PC-3 (cell line): ENCODE results near the gene SH3D19. TPM values are rescaled to one million over a fixed set of nuclear protein-coding genes. Genes with fewer than 3 reads are reported as not detected.

Experiments used
- ATAC-seq: fragments of 200-7000 bp; cut with Tn5 transposase; 2 replicates; pipeline ENCODE4 v1.9.1; 2020; ENCODE audit warnings: mild to moderate bottlenecking, moderate library complexity
- BruUV-seq: library from RNA; stranded (reverse); fragments of 400-500 nt; replicated peaks from 2 replicates; lab custom pipeline; 2021; lab: Mats Ljungman, UMichigan
- CTCF ChIA-PET: fragments of 300-600 bp; sonication (Branson Sonifier 250); formaldehyde crosslinking; loops from one replicate; lab custom pipeline; 2022; ENCODE audit warnings: antibody characterized with exemption; lab: Charles Lee
- POLR2A ChIA-PET: fragments of 300-600 bp; sonication (Branson Sonifier 250); formaldehyde crosslinking; loops from one replicate; lab custom pipeline; 2022; ENCODE audit warnings: antibody characterized with exemption; ENCODE audit not compliant: unreplicated experiment; lab: Charles Lee
- DNase-seq: peaks from one replicate; pipeline ENCODE4 v3.0.0-alpha.2; 2015
- H2AFZ ChIP-seq: fragments of 300-600 bp; sonication (generic); 2 replicates; pipeline ENCODE4 v1.6.0; 2016; ENCODE audit warnings: antibody characterized with exemption, low read length
- H3F3A ChIP-seq: fragments of 300-600 bp; sonication (generic); one replicate; pipeline ENCODE4 v1.6.0; 2017; ENCODE audit warnings: antibody characterized with exemption, low read length, control low read depth, mild to moderate bottlenecking; ENCODE audit not compliant: unreplicated experiment
- H3K27ac ChIP-seq: fragments of 300-600 bp; sonication (generic); 2 replicates; pipeline ENCODE4 v1.5.1; 2016; ENCODE audit warnings: mild to moderate bottlenecking, low read length
- H3K27me3 ChIP-seq: fragments of 300-600 bp; sonication (generic); 2 replicates; pipeline ENCODE4 v1.6.1; 2016; ENCODE audit warnings: low read length, mixed read lengths
- H3K36me3 ChIP-seq: fragments of 300-600 bp; sonication (generic); 2 replicates; pipeline ENCODE4 v1.6.1; 2016; ENCODE audit warnings: low read depth, mixed run types, low read length, mixed read lengths
- H3K4me1 ChIP-seq: fragments of 300-600 bp; sonication (generic); 2 replicates; pipeline ENCODE4 v1.5.1; 2016; ENCODE audit warnings: low read length; ENCODE audit not compliant: insufficient read depth
- H3K4me2 ChIP-seq: fragments of 300-600 bp; sonication (generic); 2 replicates; pipeline ENCODE4 v1.6.0; 2016; ENCODE audit warnings: low read length
- H3K4me3 ChIP-seq: fragments of 300-600 bp; sonication (generic); 2 replicates; pipeline ENCODE4 v1.5.1; 2016; ENCODE audit warnings: mild to moderate bottlenecking, low read length, mixed read lengths
- H3K79me2 ChIP-seq: fragments of 300-600 bp; sonication (generic); 2 replicates; pipeline ENCODE4 v1.6.1; 2017; ENCODE audit warnings: low read length, mixed read lengths
- H3K9ac ChIP-seq: fragments of 300-600 bp; sonication (generic); 2 replicates; pipeline ENCODE4 v1.6.0; 2016; ENCODE audit warnings: mild to moderate bottlenecking, low read length
- H3K9me2 ChIP-seq: fragments of 300-600 bp; sonication (generic); replicated peaks from 2 replicates; pipeline ENCODE4 v1.6.1; 2016; ENCODE audit warnings: mixed run types, low read length, mixed read lengths
- H3K9me3 ChIP-seq: fragments of 300-600 bp; sonication (generic); 2 replicates; pipeline ENCODE4 v1.6.1; 2016; ENCODE audit warnings: low read length, mixed read lengths
- H4K20me1 ChIP-seq: fragments of 300-600 bp; sonication (generic); 2 replicates; pipeline ENCODE4 v1.6.1; 2016; ENCODE audit warnings: low read length, mixed read lengths
- CTCF ChIP-seq: fragments of 300-600 bp; sonication (generic); conservative IDR thresholded peaks from 2 replicates; pipeline ENCODE4 v1.5.1; 2017; ENCODE audit warnings: antibody characterized with exemption, low read depth, mild to moderate bottlenecking, low read length
- EZH2 ChIP-seq: fragments of 300-600 bp; sonication (generic); IDR thresholded peaks from one replicate; pipeline ENCODE4 v1.6.1; 2017; ENCODE audit warnings: antibody characterized with exemption, mild to moderate bottlenecking, low read length; ENCODE audit not compliant: unreplicated experiment
- EZH2phosphoT487 ChIP-seq: fragments of 300-600 bp; sonication (generic); IDR thresholded peaks from 2 replicates; pipeline ENCODE4 v1.6.1; 2018; ENCODE audit warnings: mild to moderate bottlenecking, antibody characterized with exemption, low read length, borderline replicate concordance
- intact Hi-C: fragments of 100-400 bp; cut with micrococcal nuclease; formaldehyde crosslinking; loops from 2 replicates; pipeline ENCODE4 v1.9.0; 2023
- total RNA-seq: library from RNA; depleted of rRNA; stranded (reverse); fragments of >200 nt; gene quantifications from 2 replicates; pipeline ENCODE4 v1.2.3, GENCODE V29; 2014

SH3D19 gene
- total RNA-seq, 1 experiment from 2014 or later, result 30.1 TPM

- Histone ChIP-seq H3K27ac (no peak overlapping the region), H3K4me1 (peaks cover 22% of the 10 kb centered on the region), H3K9ac (no peak overlapping the region), H3K36me3 (no peaks in the 10 kb centered on the region), H3F3A (peaks cover 3% of the 10 kb centered on the region), H3K4me2 (no peak overlapping the region), H3K9me2 (no peaks in the 10 kb centered on the region), H3K79me2 (peaks cover 91% of the 10 kb centered on the region), H3K9me3 (no peaks in the 10 kb centered on the region), H2AFZ (no peak overlapping the region), H3K27me3 (no peaks in the 10 kb centered on the region), H4K20me1 (0 out of 2 replicates have a peak, but pooled peaks cover 10% of the 10 kb centered on the region), H3K4me3 (no peak overlapping the region)
- no peak for ATAC-seq
- no peak for DNase-seq
- ChIA-PET CTCF (no interaction called here), POLR2A (no interaction called here)
- TF ChIP-seq CTCF (no peak), EZH2 (no peak)
- BruUV-seq, result no TSS peak
- intact Hi-C loops, result no loop called here
These were observed 15.2 kb downstream of the SH3D19 start for GRCh38 chr4:151310124-151310728.

GRCh38 chr4:151304755-151305154 lies 20.6 kb downstream of the SH3D19 start:
- H3K4me1 ChIP-seq, result peaks cover 13% of the 10 kb centered on the region
- POLR2A ChIA-PET, result no interaction called here

More at GRCh38 chr4:151304755-151305154, 20.6 kb downstream of the SH3D19 start:
- H4K20me1 ChIP-seq, result no peaks in the 10 kb centered on the region
- H3K27me3 ChIP-seq, result no peaks in the 10 kb centered on the region
- CTCF ChIA-PET, result interaction anchor here (0.9 kb wide), 1 partner anchor 236 kb away, joined by 4 read pairs; no protein-coding TSS in a partner anchor
- H3K9me2 ChIP-seq, result no peaks in the 10 kb centered on the region
- H3K9me3 ChIP-seq, result no peaks in the 10 kb centered on the region
- H3K4me2 ChIP-seq, result peak overlapping the region; percentile 1; the same call in 1 of the 2 replicates
- no peaks in the 10 kb centered on the region; the same call in 1 of the 2 replicates for H3K36me3 ChIP-seq
- H3K79me2 ChIP-seq, result peaks cover 88% of the 10 kb centered on the region
- DNase-seq, result peak; percentile 43
- ATAC-seq, result peak; percentile 82
- H2AFZ ChIP-seq, result no peak overlapping the region
- H3F3A ChIP-seq, result peaks cover 4% of the 10 kb centered on the region
- peak overlapping the region; percentile 50 for H3K27ac ChIP-seq
- no peak overlapping the region for H3K4me3 ChIP-seq
- TF ChIP-seq EZH2 (no peak), EZH2phosphoT487 (no peak), CTCF (no peak)
- no TSS peak for BruUV-seq
- no peak overlapping the region for H3K9ac ChIP-seq
- intact Hi-C loops, result loop anchor here (2.0 kb wide), 2 partner anchors 14 to 20 kb away; partner anchors contain the start of gene SH3D19
